Hepatocyte (in vitro differentiated cells): ENCODE data around the gene AQP12A.

ENCODE experiments used
- EZH2 ChIP-seq: fragments of 200-600 bp; sonication (generic); IDR thresholded peaks from 2 replicates; pipeline ENCODE4 v1.6.1; 2016; ENCODE audit warnings: antibody characterized with exemption, mild to moderate bottlenecking, borderline replicate concordance
- EZH2phosphoT487 ChIP-seq: fragments of 200-600 bp; sonication (generic); IDR thresholded peaks from one replicate; pipeline ENCODE4 v1.6.1; 2018; ENCODE audit warnings: antibody characterized with exemption, mild to moderate bottlenecking, low read depth, moderate library complexity; ENCODE audit not compliant: unreplicated experiment, severe bottlenecking
- TF ChIP-seq, protein P1 (sequence below): fragments of 200-600 bp; sonication (generic); IDR thresholded peaks from 2 replicates; pipeline ENCODE4 v1.5.1; 2016; ENCODE audit warnings: antibody characterized with exemption, mild to moderate bottlenecking; ENCODE audit not compliant: poor library complexity

DNA sequence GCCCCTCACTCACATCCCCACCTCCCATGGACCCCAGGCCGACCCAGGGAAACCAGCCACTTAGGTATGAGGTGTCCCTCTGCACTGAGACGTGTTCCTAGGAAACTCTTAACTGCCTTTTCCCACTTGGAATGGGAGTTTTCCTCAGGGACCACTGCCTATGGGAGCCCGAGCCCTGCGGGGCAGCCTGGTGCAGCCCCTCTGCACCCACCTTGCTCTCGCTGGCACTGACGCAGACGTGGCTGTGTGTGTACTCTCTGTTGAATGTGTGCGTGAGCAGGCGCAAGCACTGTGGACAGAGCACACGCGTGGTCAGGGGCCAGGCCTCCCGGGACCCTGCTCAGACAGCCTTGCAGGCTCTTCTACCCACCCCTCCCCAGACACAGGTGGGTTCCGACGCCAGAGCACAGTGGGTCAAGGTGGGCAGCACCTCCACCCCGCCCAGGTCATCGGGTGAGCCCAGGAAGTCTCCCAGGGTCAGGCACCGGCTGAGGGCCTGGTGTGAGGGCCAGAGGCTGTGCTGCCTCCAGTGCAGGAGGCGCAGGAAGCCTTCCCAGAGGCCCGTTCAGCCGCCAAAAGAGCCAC, 30.0 kb downstream of the AQP12A start:
- TF ChIP-seq, protein P1, sequence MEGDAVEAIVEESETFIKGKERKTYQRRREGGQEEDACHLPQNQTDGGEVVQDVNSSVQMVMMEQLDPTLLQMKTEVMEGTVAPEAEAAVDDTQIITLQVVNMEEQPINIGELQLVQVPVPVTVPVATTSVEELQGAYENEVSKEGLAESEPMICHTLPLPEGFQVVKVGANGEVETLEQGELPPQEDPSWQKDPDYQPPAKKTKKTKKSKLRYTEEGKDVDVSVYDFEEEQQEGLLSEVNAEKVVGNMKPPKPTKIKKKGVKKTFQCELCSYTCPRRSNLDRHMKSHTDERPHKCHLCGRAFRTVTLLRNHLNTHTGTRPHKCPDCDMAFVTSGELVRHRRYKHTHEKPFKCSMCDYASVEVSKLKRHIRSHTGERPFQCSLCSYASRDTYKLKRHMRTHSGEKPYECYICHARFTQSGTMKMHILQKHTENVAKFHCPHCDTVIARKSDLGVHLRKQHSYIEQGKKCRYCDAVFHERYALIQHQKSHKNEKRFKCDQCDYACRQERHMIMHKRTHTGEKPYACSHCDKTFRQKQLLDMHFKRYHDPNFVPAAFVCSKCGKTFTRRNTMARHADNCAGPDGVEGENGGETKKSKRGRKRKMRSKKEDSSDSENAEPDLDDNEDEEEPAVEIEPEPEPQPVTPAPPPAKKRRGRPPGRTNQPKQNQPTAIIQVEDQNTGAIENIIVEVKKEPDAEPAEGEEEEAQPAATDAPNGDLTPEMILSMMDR = no peak
- TF ChIP-seq EZH2 (no peak), EZH2phosphoT487 (no peak)
